GM18499 (cell line): ENCODE results near the gene MAG.
"Not testable (repeated sequence)": the region's sequence is repeated elsewhere in the genome, so short reads cannot be mapped to it uniquely, and the experiment has no call there.

Experiments used
- ATAC-seq: cut with Tn5 transposase; IDR thresholded peaks from one replicate; pipeline ENCODE4 v1.9.1; 2021; ENCODE audit warnings: moderate number of reproducible peaks; ENCODE audit not compliant: insufficient read depth, unreplicated experiment

The MAG gene

GRCh38 chr19:35355791-35356460, 64.0 kb downstream of the MAG start:
- ATAC-seq: no peak

- no peak for ATAC-seq
Measured at GRCh38 chr19:35357867-35358573, 66.1 kb downstream of the MAG start, which contains the start of gene FFAR3. Gene FFAR3 (plus strand): TSS chr19:35358460. CDS start chr19:35358891, 431 bp downstream.

GRCh38 chr19:35358834-35359233, 66.9 kb downstream of the MAG start:
- not testable (repeated sequence) for ATAC-seq

GRCh38 chr19:35359395-35359794, 67.4 kb downstream of the MAG start:
- not testable (repeated sequence) for ATAC-seq

GRCh38 chr19:35360081-35360480, 68.1 kb downstream of the MAG start:
- not testable (repeated sequence) for ATAC-seq

- no peak for ATAC-seq
Measured at GRCh38 chr19:35360880-35361420, 69.0 kb downstream of the MAG start.

- ATAC-seq: no peak
Measured at GRCh38 chr19:35362261-35363000, 70.5 kb downstream of the MAG start.

GRCh38 chr19:35363001-35363590, 71.1 kb downstream of the MAG start:
- ATAC-seq: no peak
